Neutrophil (primary cell): ENCODE data around the gene TTF1.

ENCODE experiments used
- H3K27ac ChIP-seq: fragments of 200-600 bp; sonication (generic); 2 replicates; pipeline ENCODE4 v1.5.1; 2016; ENCODE audit warnings: mild to moderate bottlenecking, moderate library complexity
- H3K27me3 ChIP-seq: fragments of 200-600 bp; sonication (generic); 2 replicates; pipeline ENCODE4 v1.6.0; 2016; ENCODE audit warnings: mild to moderate bottlenecking
- H3K36me3 ChIP-seq: fragments of 200-600 bp; sonication (generic); 2 replicates; pipeline ENCODE4 v1.5.1; 2017
- H3K4me1 ChIP-seq, 2 experiments: fragments of 200-600 bp in 1 of 2; sonication (generic) in 1 of 2; 1 replicate in 1 of 2; 2 replicates in 1 of 2; pipeline versions ENCODE4 v1.5.1 to v1.6.1; 2013 to 2016; ENCODE audit warnings: low read depth in 1 of 2, low read length in 1 of 2, mild to moderate bottlenecking in 1 of 2, moderate library complexity in 1 of 2; ENCODE audit not compliant: control insufficient read depth in 1 of 2, insufficient read depth in 1 of 2
- H3K4me3 ChIP-seq, 2 experiments: fragments of 200-600 bp in 1 of 2; sonication (generic) in 1 of 2; 1 replicate in 1 of 2; 2 replicates in 1 of 2; pipeline ENCODE4 v1.5.1; 2013 to 2016; ENCODE audit warnings: low read depth in 1 of 2, low read length in 1 of 2, mild to moderate bottlenecking in 1 of 2, moderate library complexity in 1 of 2
- H3K9me3 ChIP-seq: fragments of 200-600 bp; sonication (generic); 2 replicates; pipeline ENCODE4 v1.5.1; 2016
- TF ChIP-seq, protein P1 (sequence below): fragments of 200-600 bp; sonication (generic); IDR thresholded peaks from 2 replicates; pipeline ENCODE4 v1.5.1; 2016; ENCODE audit warnings: antibody characterized with exemption

The TTF1 gene

DNA sequence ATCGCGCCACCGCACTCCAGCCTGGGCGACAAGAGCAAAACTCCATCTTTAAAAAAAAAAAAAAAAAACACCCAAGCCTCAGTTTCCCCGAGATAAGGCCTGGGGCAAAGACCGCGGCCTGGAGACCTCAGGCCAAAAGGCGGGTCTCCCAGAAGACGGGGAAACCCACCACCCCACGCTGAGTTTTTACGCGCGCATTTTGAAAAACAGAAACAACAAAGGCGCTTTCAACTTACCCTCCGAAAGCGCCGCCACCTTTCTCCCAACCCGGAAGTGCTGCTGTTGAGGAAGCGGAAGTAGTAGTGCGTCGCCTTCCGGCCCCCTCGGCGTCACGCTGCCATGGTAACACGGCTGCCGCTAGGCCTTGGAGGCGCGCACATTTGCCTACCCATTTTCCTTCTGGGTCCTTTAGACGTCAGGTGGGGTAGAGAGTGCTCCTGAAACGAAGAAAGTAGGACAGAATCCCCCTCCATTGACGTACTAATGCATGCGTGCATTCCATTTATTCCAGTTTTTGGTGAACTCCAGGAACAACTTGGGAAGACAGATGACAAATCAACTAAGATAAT lies at the start of gene TTF1:
TSS of gene TTF1 (minus strand) at position 287 of the 569 bp plus-strand sequence. CDS start 4,019 bp downstream, outside the sequence.
- Histone ChIP-seq H3K9me3 (no peaks in the 10 kb centered on the region), H3K27me3 (peaks cover 41% of the 10 kb centered on the region), H3K4me1 (peaks cover 31 to 40% of the 10 kb centered on the region in 2 experiments), H3K27ac (peak within 1 kb of the TSS; percentile 53), H3K36me3 (peaks cover 13% of the 10 kb centered on the region), H3K4me3 (peak within 1 kb of the TSS; percentile 69 to 82)
- TF ChIP-seq, protein P1, sequence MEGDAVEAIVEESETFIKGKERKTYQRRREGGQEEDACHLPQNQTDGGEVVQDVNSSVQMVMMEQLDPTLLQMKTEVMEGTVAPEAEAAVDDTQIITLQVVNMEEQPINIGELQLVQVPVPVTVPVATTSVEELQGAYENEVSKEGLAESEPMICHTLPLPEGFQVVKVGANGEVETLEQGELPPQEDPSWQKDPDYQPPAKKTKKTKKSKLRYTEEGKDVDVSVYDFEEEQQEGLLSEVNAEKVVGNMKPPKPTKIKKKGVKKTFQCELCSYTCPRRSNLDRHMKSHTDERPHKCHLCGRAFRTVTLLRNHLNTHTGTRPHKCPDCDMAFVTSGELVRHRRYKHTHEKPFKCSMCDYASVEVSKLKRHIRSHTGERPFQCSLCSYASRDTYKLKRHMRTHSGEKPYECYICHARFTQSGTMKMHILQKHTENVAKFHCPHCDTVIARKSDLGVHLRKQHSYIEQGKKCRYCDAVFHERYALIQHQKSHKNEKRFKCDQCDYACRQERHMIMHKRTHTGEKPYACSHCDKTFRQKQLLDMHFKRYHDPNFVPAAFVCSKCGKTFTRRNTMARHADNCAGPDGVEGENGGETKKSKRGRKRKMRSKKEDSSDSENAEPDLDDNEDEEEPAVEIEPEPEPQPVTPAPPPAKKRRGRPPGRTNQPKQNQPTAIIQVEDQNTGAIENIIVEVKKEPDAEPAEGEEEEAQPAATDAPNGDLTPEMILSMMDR, result peak; percentile 27

DNA sequence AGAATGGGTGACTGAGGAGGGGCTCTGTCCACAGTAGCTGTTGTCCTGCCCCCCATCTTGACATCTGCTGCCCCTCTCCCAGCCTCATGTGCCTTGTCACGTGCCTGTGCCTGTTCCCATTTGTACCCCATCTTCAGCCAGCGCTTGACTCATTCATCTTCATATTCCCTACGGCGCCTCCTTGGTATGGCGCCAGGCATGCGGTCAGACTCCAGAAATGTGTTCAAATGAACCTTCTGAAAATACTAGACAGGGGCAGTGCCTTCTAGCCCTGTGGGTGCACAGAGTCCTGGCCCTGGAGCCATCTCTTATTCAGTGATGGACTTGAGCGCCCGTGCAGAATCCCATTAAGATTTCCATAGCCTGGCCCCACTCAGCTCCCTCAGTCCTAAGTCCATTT lies 49.6 kb upstream of the TTF1 start:
- Histone ChIP-seq H3K4me3 (no peak overlapping the region), H3K36me3 (no peaks in the 10 kb centered on the region), H3K4me1 (no peaks in the 10 kb centered on the region), H3K27ac (no peak overlapping the region), H3K9me3 (no peaks in the 10 kb centered on the region), H3K27me3 (peaks cover 32% of the 10 kb centered on the region)
- TF ChIP-seq, protein P1, result no peak

DNA sequence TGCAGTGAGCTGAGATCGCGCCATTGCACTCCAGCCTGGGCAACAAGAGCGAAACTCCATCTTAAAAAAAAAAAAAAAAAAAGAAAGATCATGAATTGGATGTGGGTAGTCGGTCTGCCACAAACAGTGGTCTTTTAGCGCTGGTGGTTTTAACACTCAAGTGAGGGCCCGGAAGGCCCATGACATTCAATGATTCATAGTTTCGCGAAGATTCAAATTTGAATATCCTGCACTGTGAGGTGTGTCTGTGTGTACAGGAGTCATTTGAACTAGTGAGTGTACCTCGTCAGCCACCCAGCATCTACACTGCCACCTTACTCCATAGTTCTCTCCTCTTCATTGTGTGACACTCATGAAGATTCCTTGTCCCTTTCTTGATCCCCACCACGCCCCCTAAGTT lies 44.6 kb upstream of the TTF1 start:
- Histone ChIP-seq H3K4me3 (no peak overlapping the region), H3K36me3 (no peaks in the 10 kb centered on the region), H3K27ac (no peak overlapping the region), H3K4me1 (no peaks in the 10 kb centered on the region), H3K9me3 (no peaks in the 10 kb centered on the region), H3K27me3 (peaks cover 46% of the 10 kb centered on the region)
- TF ChIP-seq, protein P1, result no peak

DNA sequence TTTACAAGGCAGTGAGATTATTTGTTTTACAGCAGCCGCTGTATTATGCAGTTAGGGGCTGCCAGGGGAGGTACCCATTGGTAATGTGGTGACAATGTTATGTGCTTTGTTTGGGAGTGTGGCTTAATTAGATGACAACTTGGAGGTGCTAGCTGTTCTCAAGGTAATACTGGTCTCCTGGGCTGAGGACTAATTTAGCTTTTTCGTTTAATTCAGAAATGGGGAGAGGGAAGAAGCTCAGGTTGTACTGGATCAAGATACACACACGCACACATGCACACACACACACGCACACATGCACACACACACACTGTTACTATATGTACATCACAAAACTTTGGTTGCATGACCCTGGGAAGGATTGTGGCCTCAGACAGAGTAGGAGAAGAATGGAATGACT lies 41.3 kb upstream of the TTF1 start:
- Histone ChIP-seq H3K36me3 (no peaks in the 10 kb centered on the region), H3K4me1 (no peaks in the 10 kb centered on the region), H3K9me3 (no peaks in the 10 kb centered on the region), H3K27me3 (peaks cover 56% of the 10 kb centered on the region), H3K4me3 (no peak overlapping the region), H3K27ac (no peak overlapping the region)
- TF ChIP-seq, protein P1, result no peak

GRCh38 chr9:132447346-132447745 lies 40.7 kb upstream of the TTF1 start:
- Histone ChIP-seq H3K9me3 (no peaks in the 10 kb centered on the region), H3K27me3 (peaks cover 56% of the 10 kb centered on the region), H3K27ac (no peak overlapping the region), H3K4me3 (no peak overlapping the region), H3K4me1 (no peaks in the 10 kb centered on the region), H3K36me3 (no peaks in the 10 kb centered on the region)
- TF ChIP-seq, protein P1, result no peak
